CD4-positive, alpha-beta T cell treated with Interferon alpha-2 for 1 hour (primary cell): Measurements from ENCODE around the gene KIAA0930.
A peak's percentile ranks its signal among the peaks of the same experiment; 100 is the strongest.
"Not testable (repeated sequence)": the region's sequence is repeated elsewhere in the genome, so short reads cannot be mapped to it uniquely, and the experiment has no call there.

Experiments
- DNase-seq, 2 donors: peaks; one replicate each; pipeline ENCODE4 v3.0.0-alpha.2; 2020 to 2022

The KIAA0930 gene

DNA sequence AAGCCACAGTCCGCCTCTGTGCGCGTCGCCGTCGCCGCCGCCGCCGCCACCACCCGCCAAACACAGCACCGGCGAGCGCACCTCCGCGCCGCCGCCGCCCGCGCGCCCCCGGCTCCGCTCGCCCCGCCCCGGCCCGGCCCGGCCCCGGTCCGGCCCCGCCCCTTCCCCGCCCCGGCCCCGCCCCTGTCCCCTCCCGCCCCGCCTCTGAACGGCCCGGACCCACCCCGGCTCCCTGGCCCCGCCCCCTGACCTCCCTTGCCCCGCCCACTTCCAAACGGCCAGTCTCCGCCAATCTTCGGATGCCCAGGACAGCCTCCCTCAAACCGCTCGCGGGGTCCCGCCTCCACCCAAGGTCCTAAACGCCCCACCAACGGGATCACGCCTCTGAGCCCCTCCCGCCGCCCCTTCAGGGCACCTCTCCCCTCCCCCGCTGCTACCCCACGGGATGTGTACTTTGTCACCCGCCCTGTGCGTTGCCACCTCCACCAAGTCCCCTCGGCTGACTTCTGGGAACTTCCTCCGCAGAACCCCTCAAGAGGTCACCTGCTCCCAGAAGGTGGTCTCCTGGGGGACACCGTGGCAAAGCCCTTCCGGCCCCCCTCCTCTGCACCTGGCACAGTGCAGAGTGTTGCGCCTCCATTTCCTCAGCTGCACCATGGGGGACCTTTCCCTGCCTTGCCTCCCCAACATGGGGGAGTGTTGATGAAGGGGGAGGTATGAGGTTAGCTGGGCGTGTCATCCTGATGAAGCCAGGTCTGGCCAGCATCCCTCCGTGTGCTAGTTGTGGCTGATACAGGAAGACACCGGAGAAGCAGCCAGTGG lies at the start of gene KIAA0930:
KIAA0930 (minus strand) TSS at position 85 of the 822 bp plus-strand sequence. CDS start 191 bp downstream, outside the sequence.
- DNase-seq, result peak; percentile 85 to 91

DNA sequence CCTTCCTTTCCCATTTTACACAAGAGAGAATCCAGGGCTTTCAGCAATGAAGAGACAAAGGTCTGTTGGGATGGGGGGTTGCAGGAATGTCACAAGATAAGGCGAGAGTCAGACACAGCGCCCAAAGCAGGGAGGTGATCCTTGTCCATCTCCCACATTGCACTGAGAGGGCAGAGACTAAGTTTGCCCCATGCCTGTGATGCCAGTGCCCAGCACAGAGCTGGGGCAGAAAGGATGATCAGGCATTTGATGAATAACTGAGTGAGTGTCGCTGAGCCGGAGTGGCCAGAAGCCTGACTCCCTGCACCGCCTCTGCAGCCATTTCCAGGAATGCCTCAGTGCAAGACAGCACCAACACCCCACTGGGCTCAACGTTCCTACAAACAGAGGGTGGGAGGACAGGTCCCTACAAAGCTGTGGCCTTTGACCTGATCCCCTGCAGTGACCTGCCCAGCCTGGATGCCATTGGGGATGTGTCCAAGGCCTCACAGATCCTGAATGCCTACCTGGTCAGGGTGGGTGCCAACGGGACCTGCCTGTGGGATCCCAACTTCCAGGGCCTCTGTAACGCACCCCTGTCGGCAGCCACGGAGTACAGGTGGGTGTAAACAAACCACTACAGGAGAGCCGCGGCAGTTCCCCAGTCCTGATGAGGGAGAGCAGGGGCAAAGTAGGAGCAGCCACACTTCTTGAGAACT lies 46.3 kb upstream of the KIAA0930 start:
- DNase-seq, result no peak

DNA sequence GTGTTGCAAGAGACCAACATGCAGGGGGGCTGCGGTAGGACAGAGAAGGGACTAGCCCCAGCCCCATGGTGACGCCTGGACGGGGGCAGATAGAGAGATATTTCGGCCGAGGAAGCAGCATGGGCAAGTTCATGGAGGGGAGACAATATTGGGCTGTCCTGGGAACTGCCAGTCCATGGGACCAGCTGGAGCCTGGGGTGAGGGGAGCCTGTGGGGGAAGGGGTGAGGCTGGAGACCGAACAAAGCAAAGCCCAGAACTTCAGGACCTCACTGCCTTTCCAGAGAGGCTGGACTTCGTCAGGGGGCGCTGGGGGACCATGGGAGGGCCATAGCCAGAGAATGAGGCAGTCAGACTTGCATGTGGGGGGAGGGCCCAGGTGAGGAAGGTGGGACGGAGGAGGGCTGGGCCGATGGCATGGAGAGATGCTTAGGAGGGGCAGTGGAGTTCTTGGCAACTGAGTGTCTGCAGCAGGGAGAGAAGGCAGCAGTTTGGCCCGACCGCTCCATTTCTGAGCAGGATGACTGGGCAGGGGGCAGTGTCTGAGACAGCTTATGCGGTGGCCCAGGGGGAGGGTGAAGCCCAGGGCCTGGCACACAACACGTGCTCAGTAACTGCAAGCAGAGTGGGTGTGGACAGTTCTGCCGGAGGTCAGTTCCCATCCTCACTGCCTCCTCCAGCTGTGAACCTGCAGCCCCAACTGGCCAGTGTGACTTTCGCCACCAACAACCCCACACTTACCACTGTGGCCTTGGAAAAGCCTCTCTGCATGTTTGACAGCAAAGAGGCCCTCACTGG lies 44.8 kb upstream of the KIAA0930 start:
- DNase-seq, result peak in 1 of 2 donors; percentile 20

DNA sequence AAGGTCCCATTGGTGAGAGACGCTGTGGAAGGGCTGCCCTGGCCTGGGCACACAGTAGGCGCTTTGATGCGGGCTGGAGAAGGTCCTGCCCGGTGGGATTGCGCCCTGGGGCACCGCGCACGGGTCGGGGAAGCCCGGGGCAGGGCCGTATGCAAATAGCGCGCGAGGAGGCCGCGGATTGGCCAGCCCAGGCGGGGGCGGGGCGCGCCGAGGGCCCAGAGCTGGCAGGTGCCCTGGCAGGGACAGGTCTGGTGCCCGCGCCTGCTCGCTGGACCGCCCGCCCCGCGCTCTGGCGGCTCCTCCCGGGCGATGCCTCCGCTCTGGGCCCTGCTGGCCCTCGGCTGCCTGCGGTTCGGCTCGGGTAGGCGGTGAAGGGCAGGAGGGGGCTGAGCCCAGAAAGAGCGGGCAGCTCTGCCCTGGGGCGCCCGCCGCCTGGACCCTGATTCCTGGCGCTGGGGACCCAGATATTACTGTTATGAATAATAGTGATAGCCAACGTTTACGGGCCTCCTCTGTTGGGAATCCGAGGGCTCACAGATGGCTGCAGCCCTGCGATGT lies 44.1 kb upstream of the KIAA0930 start, which contains the start of gene UPK3A:
UPK3A (plus strand) TSS at position 245 of the 558 bp plus-strand sequence; CDS start at position 310, 65 bp downstream.
- peak; percentile 67 to 73 for DNase-seq

DNA sequence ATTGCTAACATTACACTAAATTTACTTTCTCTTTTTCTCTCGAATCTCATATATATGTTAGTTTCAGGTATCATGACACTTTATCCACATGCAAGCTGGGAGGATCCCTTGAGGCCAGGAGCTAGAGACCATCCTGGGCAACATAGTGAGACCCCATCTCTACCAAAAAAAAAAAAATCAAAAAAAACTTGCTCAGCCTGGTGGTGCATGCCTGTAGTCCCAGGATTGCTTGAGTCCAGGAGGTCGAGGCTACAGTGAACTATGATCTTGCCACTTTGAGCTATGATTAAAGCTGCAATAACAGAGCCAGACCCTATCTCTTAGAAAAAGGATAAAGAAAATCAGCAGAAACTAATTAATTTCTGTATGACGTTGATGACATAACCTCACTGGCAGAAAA lies 40.3 kb upstream of the KIAA0930 start:
- DNase-seq, result no peak

DNA sequence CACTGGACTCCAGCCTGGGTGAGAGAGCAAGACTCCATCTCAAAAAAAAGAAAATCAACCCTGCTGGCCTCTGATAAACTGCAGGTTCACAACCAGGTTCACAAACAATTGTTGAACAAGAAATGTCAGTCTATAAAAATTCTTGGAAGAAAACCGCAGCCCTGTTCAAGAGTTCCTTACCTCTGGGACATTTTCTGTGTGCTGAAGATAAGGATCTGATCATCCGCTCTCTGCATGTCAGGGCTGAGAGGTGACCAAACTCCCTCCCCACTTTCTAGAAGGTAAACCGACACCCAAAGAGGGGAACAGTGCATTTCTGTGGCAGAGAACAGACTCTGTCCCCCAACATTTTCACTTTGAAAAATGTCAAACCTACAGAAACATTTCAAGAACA lies 39.9 kb upstream of the KIAA0930 start:
- DNase-seq, result no peak

DNA sequence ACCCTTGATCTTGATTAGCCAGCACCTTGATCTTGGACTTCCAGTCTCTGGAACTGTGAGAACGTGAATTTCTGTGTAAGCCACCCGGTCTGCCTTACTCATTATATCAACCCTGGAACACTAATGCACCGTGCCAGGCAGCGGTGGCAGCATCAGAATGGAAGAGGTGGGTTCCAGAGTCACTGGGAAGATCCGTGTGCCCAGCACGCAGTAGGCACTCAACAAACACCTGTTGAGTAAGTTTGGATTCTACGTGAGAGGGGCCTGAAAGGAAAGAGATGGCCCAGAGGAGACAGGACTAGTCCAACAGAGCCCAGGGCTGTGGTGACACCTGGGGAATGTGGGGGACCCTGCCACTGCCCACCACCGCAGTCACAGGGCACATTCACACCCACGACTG lies 37.4 kb upstream of the KIAA0930 start:
- DNase-seq, result no peak

DNA sequence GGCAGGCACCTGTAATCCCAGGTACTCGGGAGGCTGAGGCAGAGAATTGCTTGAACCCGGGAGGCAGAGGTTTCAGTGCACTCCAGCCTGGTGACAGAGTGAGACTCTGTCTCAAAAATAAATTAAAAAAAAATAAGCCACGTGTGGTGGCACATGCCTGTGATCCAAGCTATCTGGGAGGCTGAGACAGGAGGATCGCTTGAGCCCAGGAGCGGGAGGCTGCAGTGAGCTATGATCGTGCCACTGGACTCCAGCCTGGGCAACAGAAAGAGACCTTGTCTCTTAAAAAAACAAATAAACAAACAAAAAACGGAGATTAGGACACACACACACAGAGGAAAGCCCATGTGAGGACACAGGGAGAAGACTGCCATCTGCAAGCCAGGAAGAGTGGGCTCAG lies 37.0 kb upstream of the KIAA0930 start:
- not testable (repeated sequence) for DNase-seq

DNA sequence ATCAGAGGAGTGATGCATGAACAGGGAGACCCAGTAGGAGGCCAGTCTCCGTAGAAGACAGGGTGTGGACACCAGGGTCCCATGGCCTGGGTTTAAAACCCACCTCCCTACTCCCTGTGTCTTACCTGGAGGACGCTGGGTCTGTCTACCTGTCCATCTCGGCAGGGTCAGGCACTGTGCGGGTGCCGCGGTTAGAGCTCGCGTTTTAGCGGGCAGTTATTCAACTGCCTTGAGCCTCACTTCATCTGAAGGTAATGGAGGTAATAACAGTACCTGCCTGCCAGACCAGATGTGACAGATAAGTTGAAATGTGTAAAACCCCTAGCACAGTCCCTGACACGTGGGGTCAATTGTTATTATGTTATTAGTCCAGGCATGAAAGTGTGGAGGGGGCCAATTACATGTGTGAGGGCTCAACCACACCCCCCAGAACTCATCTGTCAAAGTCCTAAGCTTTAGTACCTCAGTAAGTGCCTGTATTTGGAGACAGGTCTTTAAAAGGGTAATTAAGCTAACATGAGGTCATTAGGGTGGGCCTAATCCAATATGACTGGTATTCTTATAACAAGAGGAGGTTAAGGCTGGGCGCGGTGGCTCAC lies 35.9 kb upstream of the KIAA0930 start:
- DNase-seq, result no peak

DNA sequence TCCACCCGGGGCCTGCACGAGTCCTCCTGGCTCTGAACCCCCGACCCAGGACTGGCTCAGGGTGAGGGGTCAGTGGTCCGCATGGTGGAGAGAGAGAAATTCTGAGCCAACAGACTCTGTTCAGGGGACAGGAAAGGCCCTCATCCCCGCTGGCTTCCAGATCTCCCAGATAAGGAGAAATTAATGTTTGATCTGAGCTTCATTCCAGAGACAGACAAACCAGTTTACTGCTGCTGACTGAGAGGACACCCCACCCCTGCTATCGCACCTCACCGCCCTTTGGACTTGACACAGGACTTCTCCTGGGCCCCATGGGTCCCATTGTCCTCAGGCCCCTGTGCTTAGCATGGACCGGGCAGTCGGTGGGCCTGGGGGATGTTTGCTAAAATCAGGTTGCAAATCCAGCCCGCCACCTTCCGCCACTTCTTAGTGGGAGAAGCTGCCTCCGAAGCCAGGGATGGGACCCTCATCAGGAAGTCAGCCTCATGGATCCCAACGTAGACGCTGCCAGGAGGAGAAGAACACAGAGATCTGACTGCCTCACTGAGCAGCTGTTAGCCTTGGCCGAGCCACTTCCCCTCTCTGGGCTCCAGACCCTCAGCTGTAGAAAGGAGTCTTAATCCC lies 32.9 kb upstream of the KIAA0930 start:
- DNase-seq, result no peak

DNA sequence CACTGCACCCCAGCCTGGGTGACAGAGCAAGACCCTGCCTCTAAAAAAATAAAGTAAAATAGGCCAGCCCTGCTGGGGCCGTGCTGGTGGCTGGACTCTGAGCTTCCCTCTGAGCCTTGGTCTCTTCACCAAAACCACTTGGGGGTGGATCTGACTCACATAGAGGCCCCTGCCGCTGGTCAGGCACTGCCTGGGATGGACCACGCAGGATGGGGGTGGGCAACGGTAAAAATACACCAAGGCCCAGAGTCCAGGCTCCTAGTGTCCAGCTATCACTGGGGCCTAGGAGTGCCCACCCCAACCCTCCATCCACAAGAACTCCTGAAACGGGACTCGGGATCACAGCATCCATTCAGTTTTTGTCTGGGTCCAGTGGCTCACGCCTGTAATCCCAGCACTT lies 31.8 kb upstream of the KIAA0930 start:
- no peak for DNase-seq

DNA sequence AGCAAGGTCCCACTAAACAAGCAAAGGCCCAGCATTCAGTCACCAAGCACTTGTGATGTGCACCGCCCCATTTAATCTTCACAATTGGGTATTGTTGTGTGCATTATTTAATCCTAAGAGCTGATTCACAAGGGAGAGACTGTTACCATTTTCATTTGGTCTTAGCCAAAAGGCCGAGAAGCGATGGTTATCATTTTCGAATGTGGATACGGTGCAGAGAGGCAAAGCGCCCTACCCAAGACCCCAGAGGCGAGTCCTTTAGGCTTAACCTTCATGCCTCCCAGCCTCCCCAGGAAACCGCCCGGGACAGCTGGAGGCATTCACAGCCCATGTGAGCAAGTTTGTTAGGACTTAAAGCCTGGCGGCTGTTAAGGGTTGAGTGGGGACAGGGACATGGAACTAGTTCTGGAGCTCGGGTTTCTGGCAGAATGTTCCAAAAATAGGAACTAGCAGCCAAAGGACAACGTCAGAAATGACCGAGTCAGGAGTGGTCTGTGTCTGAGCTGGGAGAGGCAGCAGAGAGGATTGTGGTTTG lies 31.0 kb upstream of the KIAA0930 start:
- DNase-seq, result no peak

DNA sequence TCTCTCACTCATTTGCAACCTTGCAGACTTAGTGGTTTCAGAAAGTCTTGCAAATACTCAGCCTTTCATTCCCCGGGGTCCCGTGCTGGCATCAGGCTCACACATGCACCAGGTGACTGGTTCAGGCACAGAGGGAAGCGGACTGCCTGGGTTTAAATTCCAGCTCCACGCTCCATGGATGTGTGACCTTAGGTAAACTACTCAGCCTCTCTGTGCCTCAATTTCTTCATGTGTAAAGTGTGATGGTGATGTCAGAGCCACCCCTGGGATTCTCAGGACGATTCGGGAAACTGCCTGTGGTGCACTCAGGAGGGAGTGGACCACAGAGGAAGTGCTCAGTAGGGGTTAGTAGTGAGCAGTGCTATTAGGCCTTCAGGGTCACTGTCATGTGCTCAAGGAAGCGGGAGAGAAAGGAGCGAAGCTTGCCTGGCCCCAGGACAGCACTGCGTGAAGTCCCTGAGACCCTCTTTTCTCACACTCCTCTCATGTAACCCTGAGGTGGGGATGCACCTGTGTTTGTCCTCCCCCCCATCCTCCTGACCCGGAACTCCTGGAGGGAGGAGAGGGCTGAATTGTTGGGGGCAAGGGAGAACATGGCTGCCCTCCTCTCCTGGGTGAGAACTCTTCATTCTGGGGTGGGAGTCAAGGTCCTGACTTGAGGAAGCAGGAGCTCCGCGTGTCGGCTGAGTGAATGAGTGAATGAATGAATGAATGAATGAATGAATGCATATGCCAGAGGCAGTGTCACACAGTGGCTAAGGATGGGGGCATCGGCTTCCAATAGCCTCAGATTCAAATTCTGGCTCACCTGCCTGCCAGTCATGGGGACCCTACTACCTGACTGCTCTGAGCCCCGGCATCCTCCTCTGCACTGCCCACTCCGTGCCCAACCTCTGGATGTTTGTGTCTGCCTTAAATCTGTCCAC lies 29.7 kb upstream of the KIAA0930 start:
- DNase-seq, result no peak

DNA sequence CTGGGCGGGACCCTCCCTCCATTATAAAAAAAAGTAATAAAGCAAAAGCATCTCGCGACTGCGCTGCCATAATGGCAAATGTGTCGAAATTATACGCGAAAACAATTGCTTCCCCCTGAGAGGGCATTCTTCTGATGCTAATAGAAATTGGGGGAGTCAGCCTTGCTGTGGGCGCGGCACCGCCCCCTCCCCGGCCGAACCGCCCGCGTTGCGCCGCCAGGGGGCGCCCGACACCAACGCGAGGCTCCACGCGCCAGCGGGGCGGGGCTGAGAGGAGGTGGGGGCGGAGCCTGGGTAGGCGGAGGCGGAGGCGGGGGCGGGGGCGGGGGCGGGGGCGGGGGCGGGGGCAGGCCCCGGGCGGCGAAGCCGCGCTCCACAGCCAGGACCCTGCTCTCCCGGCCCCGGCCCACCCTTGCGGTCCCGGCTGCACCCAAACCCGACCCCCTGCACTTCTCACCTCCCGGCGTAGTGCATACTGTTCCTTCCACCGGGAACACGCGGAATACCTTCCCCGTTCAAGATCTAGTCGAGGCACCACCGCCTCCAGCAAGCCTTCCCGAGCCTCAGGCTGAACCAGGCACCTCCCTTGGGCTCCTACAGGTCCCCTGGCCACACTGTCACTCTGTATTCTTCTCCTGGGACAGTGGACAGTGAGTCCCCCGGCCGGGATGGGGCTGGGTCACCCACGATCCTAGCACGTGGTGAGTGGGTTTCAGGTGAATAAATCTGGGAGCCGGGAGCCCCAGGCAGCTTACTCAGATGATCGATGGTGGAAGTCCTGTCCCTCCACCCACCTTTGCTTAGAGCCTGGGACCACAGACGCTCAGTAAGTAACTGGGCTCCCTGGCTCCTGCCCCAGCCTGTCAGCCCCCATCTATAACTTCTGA lies 28.5 kb upstream of the KIAA0930 start:
- peak; percentile 83 to 91 for DNase-seq

DNA sequence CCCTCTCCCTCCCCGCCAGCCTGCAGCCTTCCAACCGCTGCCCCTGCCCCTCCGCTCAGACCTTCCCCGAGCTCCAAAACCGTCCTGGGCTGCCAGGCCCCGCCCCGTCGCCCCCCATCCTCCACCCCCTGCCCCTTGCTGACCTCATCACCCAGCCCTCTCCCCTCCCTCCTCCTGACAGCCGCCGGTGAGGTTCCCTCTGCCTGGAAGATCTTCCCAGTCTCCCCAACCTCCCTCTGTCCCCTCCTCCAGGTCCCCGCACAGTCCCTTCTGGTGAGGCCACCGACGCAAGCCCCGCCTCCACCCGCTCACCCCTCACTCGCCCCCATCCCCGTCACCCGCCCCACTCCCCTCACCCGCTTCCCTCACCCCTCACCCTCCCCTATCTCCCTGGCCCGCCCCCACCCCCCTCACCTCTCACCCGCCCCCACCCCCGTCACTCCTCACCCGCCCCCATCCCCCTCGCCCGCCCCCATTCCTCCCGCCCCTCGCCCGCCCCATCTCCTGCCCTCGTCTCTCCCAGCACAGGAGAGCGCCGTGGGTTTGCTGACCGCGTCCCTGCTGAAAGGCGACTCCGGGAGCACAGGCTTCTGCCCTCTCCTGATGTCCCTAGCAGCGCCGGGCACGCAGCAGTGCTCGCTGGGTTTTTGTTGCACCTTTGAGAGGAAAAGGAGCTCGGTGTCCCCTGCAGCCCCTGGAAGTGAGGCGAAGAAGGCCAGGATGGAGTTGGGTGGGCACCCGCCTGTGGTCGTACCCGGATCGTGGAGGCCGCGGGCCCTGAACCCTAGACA lies 27.7 kb upstream of the KIAA0930 start:
- peak in 1 of 2 donors; percentile 41 for DNase-seq

DNA sequence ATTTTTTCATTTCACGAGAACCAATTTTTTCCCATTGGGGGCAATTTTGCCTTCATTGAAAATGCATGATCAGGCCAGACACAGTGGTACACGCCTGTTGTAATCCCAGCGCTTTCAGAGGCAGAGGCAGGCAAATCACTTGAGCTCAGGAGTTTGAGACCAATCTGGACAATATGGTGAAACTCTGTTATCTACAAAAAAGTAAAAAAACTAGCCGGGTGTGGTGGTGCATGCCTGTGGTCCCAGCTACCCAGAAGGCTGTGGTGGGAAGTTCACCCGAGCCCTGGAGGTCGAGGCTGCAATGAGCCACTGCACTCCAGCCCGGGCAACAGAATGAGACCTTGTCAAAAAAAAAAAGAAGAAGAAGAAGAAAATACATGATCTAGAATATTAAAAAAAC lies 24.8 kb upstream of the KIAA0930 start:
- DNase-seq, result no peak

DNA sequence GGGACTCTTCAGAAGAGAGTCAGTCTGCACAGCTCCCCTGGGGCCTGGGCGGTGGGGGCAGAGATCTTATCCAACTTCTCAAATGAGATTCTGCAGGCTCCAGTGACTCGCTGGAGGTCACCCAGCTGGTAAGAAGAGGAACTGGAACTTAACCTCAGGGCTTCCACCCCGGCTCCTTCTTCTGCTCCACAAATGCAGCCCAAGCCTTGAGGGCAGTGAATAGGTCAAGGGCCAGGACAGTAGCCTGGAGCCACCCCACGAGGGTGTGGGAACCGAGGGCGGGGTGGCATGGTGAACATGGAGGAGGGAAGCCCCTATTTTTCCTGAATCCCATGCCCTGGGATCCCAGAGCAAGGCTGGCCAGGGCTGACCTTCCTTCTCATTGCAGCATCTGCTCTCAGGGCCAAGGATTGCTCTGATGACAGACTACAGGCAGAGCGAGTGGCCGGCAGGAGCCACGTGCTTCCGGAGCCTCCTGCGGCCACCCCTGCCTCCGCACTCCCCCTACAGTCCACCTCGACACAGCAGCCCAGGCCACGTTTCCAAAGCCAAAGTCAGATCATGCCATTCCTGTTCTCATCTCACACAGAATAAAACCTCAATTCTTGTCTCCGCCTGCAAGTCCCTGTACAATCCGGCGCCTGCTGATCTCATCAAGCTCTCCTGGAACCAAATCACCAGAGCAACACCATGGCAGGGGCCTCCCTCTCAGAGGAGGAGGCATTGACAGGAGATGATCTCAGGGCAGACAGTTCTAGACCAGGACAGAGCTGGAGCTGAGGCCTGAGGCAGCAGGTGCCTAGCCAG lies 23.0 kb upstream of the KIAA0930 start:
- DNase-seq, result peak in 1 of 2 donors; percentile 70
